ENCODE data around the gene THPO.

The THPO gene

DNA sequence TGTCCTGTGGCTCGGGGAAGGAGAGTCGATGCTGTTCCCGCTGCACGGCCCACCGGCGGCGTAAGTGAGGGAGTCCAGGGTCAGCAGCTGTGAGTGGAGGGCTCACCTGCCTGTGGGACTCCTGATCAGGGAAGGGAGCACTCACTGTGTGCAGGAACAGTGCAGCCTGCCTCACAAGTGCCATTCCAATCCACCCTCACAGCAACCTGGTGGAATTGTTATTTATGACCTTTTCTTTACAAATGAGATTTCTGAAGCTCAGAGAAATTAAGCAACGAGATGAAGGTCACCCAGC lies 10.9 kb upstream of the THPO start:
- no peaks in the 10 kb centered on the region for H4K20me1 ChIP-seq (ENCODE audit: low read depth, low read length)
- no peak overlapping the region for H3K4me2 ChIP-seq (ENCODE audit: low read depth, low read length, poor library complexity, severe bottlenecking)
- no peak overlapping the region for H2AFZ ChIP-seq (ENCODE audit: low read depth, low read length, severe bottlenecking)
- no peaks in the 10 kb centered on the region for H3K79me2 ChIP-seq (ENCODE audit: insufficient read depth, low read length)
- TF ChIP-seq EZH2phosphoT487 (conservative IDR thresholded peaks at IDR 0.05; ENCODE audit: low read length) (no peak), CTCF (IDR thresholded peaks at IDR 0.05; ENCODE audit: insufficient read depth, low read length, poor library complexity, severe bottlenecking) (no peak)
- H3K4me3 ChIP-seq (ENCODE audit: insufficient read depth, low read length, poor library complexity, severe bottlenecking) = no peak overlapping the region
- no peaks in the 10 kb centered on the region for H3K9me3 ChIP-seq (ENCODE audit: insufficient read depth, low read length)
- H3K27ac ChIP-seq (ENCODE audit: low read depth, low read length) = no peak overlapping the region
- H3K36me3 ChIP-seq (ENCODE audit: low read length) = no peaks in the 10 kb centered on the region
- H3F3A ChIP-seq (ENCODE audit: insufficient read depth) = no peaks in the 10 kb centered on the region
- no peaks in the 10 kb centered on the region for H3K27me3 ChIP-seq (ENCODE audit: low read length)
- no peak overlapping the region for H3K9ac ChIP-seq (ENCODE audit: low read length)
- H3K9me2 ChIP-seq (replicated peaks; ENCODE audit: insufficient read depth, low read length) = no peaks in the 10 kb centered on the region

- no peak for TF ChIP-seq EZH2phosphoT487 (conservative IDR thresholded peaks at IDR 0.05; ENCODE audit: low read length)
- TF ChIP-seq CTCF (IDR thresholded peaks at IDR 0.05; ENCODE audit: insufficient read depth, low read length, poor library complexity, severe bottlenecking) = no peak
- Histone ChIP-seq H2AFZ (ENCODE audit: low read depth, low read length, severe bottlenecking) (no peak overlapping the region), H3K79me2 (ENCODE audit: insufficient read depth, low read length) (no peaks in the 10 kb centered on the region), H3K9me3 (ENCODE audit: insufficient read depth, low read length) (no peaks in the 10 kb centered on the region), H4K20me1 (ENCODE audit: low read depth, low read length) (no peaks in the 10 kb centered on the region), H3F3A (ENCODE audit: insufficient read depth) (no peaks in the 10 kb centered on the region), H3K9me2 (replicated peaks; ENCODE audit: insufficient read depth, low read length) (no peaks in the 10 kb centered on the region), H3K27ac (ENCODE audit: low read depth, low read length) (no peak overlapping the region), H3K9ac (ENCODE audit: low read length) (no peak overlapping the region), H3K27me3 (ENCODE audit: low read length) (no peaks in the 10 kb centered on the region), H3K36me3 (ENCODE audit: low read length) (no peaks in the 10 kb centered on the region), H3K4me3 (ENCODE audit: insufficient read depth, low read length, poor library complexity, severe bottlenecking) (no peak overlapping the region), H3K4me2 (ENCODE audit: low read depth, low read length, poor library complexity, severe bottlenecking) (no peak overlapping the region)
These were observed 10.3 kb upstream of the THPO start for GRCh38 chr3:184388164-184388935.

DNA sequence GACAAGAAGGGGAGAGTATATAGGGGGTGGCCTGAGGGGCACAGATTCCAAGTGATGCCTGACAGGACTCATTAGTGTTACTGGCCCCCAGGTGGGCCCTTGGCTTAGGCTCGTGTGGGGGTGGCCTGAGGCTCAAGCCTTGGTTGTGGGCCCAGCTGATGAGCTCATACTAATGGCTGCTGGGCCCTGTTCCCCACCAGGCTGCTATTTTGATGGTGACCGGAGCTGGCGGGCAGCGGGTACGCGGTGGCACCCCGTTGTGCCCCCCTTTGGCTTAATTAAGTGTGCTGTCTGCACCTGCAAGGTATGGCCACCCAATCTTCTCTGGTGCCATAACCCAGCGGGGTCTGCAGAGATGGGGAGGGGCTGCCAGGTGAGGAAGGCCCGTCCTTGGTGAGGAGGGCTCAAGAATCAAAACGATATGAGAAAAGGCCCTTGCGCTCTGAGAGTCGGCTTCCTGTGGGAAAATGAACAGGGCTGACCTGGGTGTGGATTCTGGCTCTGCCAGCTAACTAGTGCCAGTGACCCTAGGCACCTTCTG lies 9.2 kb upstream of the THPO start:
- no peaks in the 10 kb centered on the region for H3K9me2 ChIP-seq (replicated peaks; ENCODE audit: insufficient read depth, low read length)
- TF ChIP-seq EZH2phosphoT487 (conservative IDR thresholded peaks at IDR 0.05; ENCODE audit: low read length) (no peak), CTCF (IDR thresholded peaks at IDR 0.05; ENCODE audit: insufficient read depth, low read length, poor library complexity, severe bottlenecking) (no peak)
- no peak overlapping the region for H3K27ac ChIP-seq (ENCODE audit: low read depth, low read length)
- H3F3A ChIP-seq (ENCODE audit: insufficient read depth) = no peaks in the 10 kb centered on the region
- no peak overlapping the region for H3K4me2 ChIP-seq (ENCODE audit: low read depth, low read length, poor library complexity, severe bottlenecking)
- H2AFZ ChIP-seq (ENCODE audit: low read depth, low read length, severe bottlenecking) = no peak overlapping the region
- H3K9me3 ChIP-seq (ENCODE audit: insufficient read depth, low read length) = no peaks in the 10 kb centered on the region
- no peaks in the 10 kb centered on the region for H3K79me2 ChIP-seq (ENCODE audit: insufficient read depth, low read length)
- H4K20me1 ChIP-seq (ENCODE audit: low read depth, low read length) = no peaks in the 10 kb centered on the region
- no peak overlapping the region for H3K4me3 ChIP-seq (ENCODE audit: insufficient read depth, low read length, poor library complexity, severe bottlenecking)
- no peak overlapping the region for H3K9ac ChIP-seq (ENCODE audit: low read length)
- no peaks in the 10 kb centered on the region for H3K36me3 ChIP-seq (ENCODE audit: low read length)
- no peaks in the 10 kb centered on the region for H3K27me3 ChIP-seq (ENCODE audit: low read length)

Measured in SU-DHL-6 (cell line).